Activated T-cell treated with anti-CD3 and anti-CD28 coated beads for 1 hour (primary cell): Measurements from ENCODE around the gene BUD31.
"Not testable (repeated sequence)": the region's sequence is repeated elsewhere in the genome, so short reads cannot be mapped to it uniquely, and the experiment has no call there.

ENCODE experiments used
- DNase-seq: peaks from one replicate; pipeline ENCODE4 v3.0.0-alpha.2; 2020; ENCODE audit warnings: low read depth

BUD31 gene

GRCh38 chr7:99380823-99381663 is 27.7 kb upstream of the BUD31 start:
- peak; percentile 77 for DNase-seq

GRCh38 chr7:99381664-99382075 is 27.1 kb upstream of the BUD31 start:
- DNase-seq = no peak

DNA sequence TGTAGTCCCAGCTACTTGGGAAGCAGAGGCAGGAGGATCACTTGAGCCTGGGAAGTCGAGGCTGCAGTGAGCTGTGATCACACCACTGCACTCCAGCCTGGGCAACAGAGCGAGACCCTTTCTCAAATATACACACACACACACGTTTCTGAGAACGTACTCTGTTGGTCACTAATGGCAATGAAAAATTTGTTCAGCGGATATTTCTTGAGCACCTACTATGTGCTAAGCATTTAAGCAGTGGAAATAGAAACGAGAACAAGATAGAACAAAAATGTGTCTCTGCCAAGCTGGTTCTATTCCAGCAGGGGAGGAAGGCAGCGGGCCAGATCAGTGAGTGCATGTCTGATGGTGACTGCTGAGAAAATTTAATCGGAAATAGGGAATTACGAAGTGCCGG is 25.6 kb upstream of the BUD31 start:
- DNase-seq = no peak

DNA sequence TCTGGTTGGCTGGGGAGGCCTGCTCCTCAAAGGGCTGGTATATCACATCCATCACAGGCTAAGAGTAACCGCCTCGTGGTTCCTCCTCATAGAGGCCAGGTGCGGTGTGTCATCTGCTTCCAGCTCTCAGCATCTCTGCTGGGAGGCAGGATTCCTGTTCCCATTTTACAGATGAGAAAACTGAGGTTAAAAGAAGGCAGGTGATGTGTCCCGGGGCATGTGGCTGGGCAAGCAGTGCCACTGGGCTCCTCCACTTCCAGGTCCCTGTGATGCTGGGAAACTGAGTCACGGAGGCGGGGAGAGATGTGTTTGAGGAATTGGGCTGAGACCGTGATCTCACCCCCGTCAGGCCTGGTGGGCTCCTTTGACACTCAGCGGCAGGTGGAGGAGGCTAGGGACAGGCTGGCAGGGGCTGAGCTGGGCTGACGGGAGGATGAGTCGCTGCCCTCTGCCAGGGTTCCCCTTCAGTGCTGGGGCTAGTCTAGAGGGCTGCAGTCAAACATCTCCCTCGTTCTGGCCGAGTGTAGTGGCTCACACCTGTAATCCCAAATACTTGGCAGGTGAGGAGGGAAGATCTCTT is 24.9 kb upstream of the BUD31 start:
- no peak for DNase-seq

- DNase-seq = no peak
Measured at GRCh38 chr7:99384523-99384922, 24.2 kb upstream of the BUD31 start.

- DNase-seq = no peak
Measured at GRCh38 chr7:99385564-99385963, 23.2 kb upstream of the BUD31 start.

DNA sequence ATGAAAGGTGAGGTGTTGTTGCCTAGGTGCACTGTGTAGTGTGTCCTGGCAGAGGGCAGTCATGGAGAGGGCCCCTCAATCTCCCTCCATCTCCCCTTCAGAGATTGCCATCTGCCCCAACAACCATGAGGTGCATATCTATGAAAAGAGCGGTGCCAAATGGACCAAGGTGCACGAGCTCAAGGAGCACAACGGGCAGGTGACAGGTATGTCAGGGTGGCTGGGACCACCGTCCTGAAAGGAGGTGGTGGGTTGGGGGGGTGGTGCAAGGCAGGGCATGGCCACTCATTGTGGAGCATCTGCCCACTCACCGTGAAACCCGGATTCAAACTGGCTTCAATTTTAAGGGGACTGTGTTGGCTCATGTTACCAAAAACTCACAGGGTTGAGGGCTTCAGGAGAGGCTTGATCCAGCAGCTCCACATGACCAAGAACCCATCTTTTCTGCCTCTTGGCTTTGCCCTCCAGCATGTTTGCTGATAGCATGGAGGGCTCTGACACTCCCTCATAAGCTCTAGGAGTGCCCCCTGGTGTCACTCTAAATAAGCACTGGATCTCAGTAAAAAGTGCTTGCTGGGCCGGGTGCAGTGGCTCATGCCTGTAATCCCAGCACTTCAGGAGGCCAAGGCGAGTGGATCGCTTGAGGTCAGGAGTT is 22.1 kb upstream of the BUD31 start:
- no peak for DNase-seq

GRCh38 chr7:99387239-99387635 is 21.5 kb upstream of the BUD31 start:
- not testable (repeated sequence) for DNase-seq

- DNase-seq = no peak
Measured at GRCh38 chr7:99387912-99388311, 20.9 kb upstream of the BUD31 start.

DNA sequence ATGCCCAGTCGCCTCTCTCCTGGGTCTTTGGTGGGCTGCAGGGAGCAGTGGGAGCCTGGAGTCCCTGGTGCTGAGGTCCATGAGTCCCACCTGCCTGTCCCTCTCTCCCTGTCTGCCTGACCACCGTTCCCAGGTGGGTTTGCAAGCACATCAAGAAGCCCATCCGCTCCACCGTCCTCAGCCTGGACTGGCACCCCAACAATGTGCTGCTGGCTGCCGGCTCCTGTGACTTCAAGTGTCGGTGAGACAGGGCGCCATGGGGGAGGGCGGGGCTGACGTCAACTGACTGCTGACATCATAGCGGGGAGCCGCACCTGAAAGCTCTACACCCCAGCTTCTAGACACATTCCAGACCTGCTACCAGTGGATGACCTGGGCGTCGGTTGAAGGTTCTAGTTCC is 19.0 kb upstream of the BUD31 start:
- DNase-seq = no peak

DNA sequence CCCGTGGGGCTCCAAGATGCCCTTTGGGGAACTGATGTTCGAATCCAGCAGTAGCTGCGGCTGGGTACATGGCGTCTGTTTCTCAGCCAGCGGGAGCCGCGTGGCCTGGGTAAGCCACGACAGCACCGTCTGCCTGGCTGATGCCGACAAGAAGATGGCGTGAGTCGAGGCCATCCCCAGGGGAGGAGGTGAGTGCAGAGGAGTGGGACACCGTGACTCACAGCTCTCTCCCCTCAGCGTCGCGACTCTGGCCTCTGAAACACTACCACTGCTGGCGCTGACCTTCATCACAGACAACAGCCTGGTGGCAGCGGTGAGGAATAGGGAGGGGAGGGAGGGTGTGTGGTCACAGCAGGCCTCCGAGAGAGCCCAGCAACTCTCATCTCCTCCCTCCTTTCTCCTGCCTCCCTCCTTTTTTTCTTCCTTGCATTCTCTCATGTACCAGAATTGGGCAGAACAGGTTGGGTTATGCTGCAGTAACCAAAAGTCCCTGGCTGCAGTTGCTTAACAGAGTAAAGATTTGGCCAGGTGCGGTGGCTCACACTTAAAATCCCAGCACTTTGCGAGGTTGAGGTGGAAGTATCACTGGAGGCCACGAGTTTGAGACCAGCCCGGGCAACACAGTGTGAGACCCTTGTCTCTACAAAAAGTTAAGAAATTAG is 17.7 kb upstream of the BUD31 start:
- no peak for DNase-seq

DNA sequence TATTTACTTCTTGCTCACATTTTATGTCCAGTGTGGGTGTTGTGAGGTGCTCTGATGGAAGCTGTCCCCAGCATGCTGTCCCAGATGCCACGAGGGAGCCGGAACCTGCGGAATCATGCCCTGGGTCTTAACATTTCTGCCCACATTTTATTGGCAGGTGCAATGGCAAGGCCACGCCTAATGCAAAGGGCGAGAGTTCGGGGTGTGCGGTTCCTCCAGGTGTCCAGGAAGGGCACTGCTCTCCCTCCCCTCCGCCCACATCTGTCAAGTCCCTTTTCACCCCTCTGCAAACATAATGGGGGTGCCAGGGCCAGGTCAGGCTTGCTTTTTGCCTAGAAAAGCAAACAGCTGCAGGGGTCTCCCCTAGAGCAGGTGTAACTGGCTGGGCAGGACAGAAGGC is 16.7 kb upstream of the BUD31 start:
- DNase-seq = no peak

GRCh38 chr7:99392659-99393354 is 16.0 kb upstream of the BUD31 start:
- DNase-seq = peak; percentile 68

DNA sequence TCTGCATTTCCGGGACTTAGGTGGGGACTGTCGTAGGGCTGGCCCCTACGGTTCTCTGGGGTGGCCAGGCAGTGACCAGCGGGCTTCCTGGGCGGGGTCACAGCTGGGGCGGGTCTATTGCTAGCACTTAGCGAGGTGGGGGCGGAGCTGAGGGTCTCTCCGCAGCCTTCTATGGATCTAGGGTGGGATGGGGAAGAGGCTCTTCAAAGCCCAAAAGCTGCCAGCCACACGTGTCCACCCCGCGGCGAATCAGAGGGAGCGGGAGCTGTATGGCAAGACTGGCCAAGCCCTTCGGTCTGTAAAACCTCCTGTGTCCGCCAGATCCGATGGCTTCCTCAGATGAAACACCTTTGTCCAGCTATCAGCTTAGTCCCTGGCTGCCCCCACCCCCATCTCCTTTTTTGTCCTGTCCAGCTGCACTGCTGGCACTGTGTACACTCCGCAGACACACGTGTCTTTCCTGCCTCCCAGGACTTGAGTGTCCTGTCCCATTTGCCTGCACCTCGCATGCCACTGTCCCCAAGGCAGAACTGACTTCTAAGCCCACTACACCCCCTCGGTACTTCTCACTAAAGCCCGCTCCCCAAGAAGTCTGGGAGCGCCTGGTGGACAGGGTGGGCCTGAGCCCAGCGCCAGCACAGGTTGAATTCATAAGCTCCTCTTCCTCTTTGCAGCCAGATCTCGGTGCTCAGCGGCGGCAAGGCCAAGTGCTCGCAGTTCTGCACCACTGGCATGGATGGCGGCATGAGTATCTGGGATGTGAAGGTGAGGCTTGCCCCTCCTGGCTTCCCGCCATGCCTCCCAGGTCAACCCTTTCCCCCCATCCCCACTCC is 15.2 kb upstream of the BUD31 start:
- no peak for DNase-seq

DNA sequence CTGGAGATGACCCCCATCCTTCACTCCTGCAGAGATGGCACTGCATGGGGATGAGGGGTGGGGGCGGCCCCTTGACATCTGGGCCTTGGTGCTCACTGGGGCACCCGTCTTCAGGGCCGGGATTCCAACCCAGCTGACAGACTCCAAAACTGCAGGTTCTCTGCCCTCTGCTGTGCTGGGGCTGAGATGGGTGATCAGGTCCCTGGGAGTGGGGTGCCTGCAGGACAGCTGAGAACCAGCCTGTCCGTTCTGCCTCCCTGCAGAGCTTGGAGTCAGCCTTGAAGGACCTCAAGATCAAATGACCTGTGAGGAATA is 14.6 kb upstream of the BUD31 start:
- DNase-seq = no peak

- no peak for DNase-seq
Measured at GRCh38 chr7:99395616-99396327, 13.0 kb upstream of the BUD31 start.

DNA sequence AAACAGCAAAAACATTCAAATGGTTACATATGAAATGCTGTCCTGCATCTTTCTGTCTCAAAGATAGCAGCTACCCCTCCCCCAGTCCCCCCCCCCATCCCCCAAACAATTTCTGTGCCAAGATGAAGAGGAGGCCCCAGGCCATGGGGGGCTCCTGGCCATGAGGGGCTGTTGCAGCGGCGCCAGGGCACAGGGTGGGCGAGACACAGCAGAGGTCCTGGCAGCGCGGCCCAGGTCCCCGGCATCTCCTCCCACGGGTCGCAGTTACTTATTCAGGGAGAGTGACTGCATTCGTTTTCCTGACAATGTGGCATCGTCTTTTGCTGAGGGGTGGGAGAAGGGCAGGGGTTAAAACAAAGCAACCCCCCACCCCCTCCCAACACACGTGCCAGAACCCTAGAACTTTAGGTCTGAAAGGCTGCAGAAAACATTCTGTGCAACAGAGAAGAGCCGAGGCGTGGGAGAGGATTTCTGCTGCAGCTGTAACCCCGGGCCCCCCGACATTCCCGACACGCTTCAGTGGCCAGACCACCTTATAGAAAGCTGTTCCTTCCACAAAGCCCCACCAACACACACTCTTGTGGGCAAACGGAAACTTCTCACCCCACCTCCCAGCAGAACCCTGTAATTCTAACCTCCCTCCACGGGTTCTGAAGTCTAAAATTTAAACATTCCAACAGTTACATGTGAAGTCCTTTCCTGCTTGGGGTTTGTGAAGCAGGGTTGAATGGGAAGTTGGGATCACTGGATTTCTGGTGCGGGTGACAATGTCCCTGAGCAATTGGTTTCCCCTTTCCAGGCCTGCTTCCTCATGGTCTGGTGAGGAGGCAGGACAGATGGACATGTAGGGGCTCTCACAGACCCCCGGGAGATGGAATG is 12.1 kb upstream of the BUD31 start:
- DNase-seq = no peak

- no peak for DNase-seq
Measured at GRCh38 chr7:99397297-99397983, 11.3 kb upstream of the BUD31 start.

- no peak for DNase-seq
Measured at GRCh38 chr7:99398891-99399445, 9.8 kb upstream of the BUD31 start.
